AG10803 (cell line): Measurements from ENCODE around the gene REV1.

Experiments used
- DNase-seq: peaks from one replicate; pipeline ENCODE4 v3.0.0; 2010; ENCODE audit warnings: low read depth
- H3K4me3 ChIP-seq: 2 replicates; pipeline ENCODE4 v1.5.1; 2011; ENCODE audit warnings: mild to moderate bottlenecking, low read length, control low read depth
- CTCF ChIP-seq: conservative IDR thresholded peaks from 2 replicates; pipeline ENCODE4 v1.5.1; 2011; ENCODE audit warnings: mild to moderate bottlenecking, low read length, control low read depth, inconsistent platforms

Gene REV1

GRCh38 chr2:99404039-99404796 is 85.6 kb downstream of the REV1 start:
- no peak for DNase-seq
- no peak overlapping the region for H3K4me3 ChIP-seq
- no peak for TF ChIP-seq CTCF

GRCh38 chr2:99403524-99403923 is 86.3 kb downstream of the REV1 start:
- no peak overlapping the region for H3K4me3 ChIP-seq
- DNase-seq = no peak
- no peak for TF ChIP-seq CTCF

DNA sequence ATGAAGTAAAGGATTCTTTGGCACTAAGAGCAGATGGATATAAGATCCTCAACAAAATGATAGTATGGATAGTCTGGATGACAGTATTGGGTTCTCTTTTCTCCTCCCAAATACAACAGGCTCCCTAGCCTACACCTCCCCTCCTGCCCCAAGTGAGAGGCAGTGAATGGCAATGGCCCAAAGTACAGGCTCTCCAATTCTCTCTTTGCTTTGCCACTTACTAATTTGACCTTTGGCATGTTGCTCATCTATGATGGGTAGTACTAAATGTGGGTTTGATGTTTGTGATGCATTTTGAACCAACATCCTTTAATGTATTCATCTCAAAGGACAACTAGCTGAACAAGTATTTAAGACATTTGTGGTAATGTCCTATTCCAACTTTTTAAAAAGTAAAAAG is 86.7 kb downstream of the REV1 start:
- DNase-seq = no peak
- no peak for TF ChIP-seq CTCF
- H3K4me3 ChIP-seq = no peak overlapping the region

DNA sequence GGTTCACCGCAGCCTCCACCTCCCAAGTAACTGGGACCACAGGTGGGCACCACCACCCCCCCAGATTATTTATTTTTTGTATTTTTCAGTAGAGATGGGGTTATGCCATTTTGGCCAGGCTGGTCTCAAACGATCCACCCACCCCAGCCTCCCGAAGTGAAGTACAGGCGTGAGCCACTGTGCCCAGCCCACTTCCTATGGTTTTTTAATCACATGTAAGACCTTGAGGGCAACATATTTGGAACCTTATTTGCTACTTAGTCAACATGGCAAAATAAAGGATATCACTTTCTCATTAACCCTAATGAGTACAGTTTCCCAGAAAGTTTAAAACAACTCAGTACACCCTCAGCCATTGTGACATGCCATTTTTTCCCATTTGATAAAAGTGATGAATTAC is 88.0 kb downstream of the REV1 start:
- no peak overlapping the region for H3K4me3 ChIP-seq
- no peak for DNase-seq
- no peak for TF ChIP-seq CTCF

GRCh38 chr2:99399795-99400194 is 90.0 kb downstream of the REV1 start:
- DNase-seq = no peak
- TF ChIP-seq CTCF = no peak
- H3K4me3 ChIP-seq = no peak overlapping the region

DNA sequence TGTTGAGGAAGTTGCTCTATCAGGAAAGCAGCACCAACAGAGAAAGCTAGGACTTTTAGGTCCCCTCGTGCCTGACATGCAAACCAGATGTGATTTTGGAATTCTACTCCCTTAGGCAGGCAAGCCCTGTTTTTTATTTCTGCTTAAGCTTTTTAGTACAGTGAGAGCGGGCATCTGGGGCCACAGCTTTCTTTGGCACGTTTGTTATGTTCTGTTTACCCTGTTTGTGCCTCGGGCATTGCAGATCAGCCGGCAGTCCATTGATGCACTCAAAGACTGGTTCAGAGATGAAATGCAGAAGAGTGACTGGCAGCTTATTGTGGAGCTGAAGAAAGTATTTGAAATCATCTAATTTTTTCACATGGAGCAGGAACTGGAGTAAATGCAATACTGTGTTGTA is 90.8 kb downstream of the REV1 start:
- no peak for TF ChIP-seq CTCF
- H3K4me3 ChIP-seq = no peak overlapping the region
- DNase-seq = no peak

- no peak for DNase-seq
- TF ChIP-seq CTCF = no peak
Observed at GRCh38 chr2:99398303-99398702, 91.5 kb downstream of the REV1 start.

More at GRCh38 chr2:99398303-99398702, 91.5 kb downstream of the REV1 start:
- H3K4me3 ChIP-seq = no peak overlapping the region
